Sigmoid colon (tissue), 4 donors: Measurements from ENCODE around the gene MPZL1.

ENCODE experiments used
- EP300 ChIP-seq, 4 donors: sonication (generic); formaldehyde crosslinking; IDR thresholded peaks; one replicate each; pipeline ENCODE4 v1.6.1; 2017; ENCODE audit warnings: antibody characterized with exemption in 4 of 4
- POLR2A ChIP-seq, 2 donors: fragments of 450-650 bp; IDR thresholded peaks; one replicate each; pipeline ENCODE4 v1.6.1; 2016; ENCODE audit warnings: antibody characterized with exemption in 2 of 2, mild to moderate bottlenecking in 2 of 2, moderate library complexity in 2 of 2
- POLR2AphosphoS5 ChIP-seq, 4 donors: sonication (generic); formaldehyde crosslinking; IDR thresholded peaks; one replicate each; pipeline ENCODE4 v1.6.1; 2017; ENCODE audit warnings: antibody characterized with exemption in 4 of 4
- TF ChIP-seq, protein P1 (sequence below), 4 experiments: fragments of 450-650 bp in 3 of 4; fragments of 200-600 bp in 1 of 4; IDR thresholded peaks; one replicate each; pipeline ENCODE4 v1.5.1; 2016 to 2019; ENCODE audit warnings: antibody characterized with exemption in 4 of 4, mild to moderate bottlenecking in 3 of 4, moderate library complexity in 2 of 4

DNA sequence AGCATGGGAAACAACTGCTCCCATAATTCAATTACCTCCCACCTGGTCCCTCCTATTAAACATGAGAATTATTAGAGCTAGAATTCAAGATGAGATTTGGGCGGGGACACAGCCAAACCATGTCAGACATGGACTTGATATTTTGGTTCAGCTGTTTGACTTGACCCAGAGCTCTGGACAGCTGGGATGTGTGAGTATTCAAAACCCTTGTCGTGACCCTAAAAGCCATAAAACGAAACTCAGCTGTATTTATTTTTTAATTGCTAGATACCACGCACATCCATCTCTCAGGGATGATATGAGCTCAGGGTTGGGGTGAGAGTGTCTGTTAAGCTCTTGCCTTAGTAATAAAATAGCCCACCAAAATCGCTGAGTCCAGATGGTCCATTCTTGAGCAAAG lies 46.3 kb upstream of the MPZL1 start:
- TF ChIP-seq, protein P1, sequence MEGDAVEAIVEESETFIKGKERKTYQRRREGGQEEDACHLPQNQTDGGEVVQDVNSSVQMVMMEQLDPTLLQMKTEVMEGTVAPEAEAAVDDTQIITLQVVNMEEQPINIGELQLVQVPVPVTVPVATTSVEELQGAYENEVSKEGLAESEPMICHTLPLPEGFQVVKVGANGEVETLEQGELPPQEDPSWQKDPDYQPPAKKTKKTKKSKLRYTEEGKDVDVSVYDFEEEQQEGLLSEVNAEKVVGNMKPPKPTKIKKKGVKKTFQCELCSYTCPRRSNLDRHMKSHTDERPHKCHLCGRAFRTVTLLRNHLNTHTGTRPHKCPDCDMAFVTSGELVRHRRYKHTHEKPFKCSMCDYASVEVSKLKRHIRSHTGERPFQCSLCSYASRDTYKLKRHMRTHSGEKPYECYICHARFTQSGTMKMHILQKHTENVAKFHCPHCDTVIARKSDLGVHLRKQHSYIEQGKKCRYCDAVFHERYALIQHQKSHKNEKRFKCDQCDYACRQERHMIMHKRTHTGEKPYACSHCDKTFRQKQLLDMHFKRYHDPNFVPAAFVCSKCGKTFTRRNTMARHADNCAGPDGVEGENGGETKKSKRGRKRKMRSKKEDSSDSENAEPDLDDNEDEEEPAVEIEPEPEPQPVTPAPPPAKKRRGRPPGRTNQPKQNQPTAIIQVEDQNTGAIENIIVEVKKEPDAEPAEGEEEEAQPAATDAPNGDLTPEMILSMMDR (IDR thresholded peaks at IDR 0.05) = no peak
- TF ChIP-seq POLR2A (IDR thresholded peaks at IDR 0.05) = no peak
- TF ChIP-seq POLR2AphosphoS5 (IDR thresholded peaks at IDR 0.05) = no peak
- no peak for TF ChIP-seq EP300 (IDR thresholded peaks at IDR 0.05)
